Measurements from ENCODE around the gene MAU2.

MAU2 gene

DNA sequence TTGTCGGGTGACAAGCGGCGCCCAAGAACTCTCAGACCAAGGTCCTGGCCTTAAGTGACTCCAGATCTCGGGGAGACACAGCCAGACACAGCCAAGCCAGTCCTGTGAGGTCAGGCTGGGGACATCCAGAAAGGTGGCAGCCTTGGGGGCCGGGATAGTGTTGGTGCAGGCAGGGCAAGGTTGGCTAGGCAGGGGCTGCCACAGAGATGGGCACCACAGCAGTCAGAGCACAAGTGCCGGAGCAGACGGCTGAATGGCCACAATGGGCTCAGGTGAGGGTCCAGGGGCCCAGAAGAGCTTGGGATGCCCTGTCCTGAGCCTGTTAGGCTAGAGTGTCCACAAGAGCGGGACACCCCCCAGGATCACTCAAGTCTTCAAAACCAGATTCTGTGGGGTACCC is 32.2 kb downstream of the MAU2 start:
- no peak overlapping the region for H3K27ac ChIP-seq (ENCODE audit: low read depth, low read length)
- H3K36me3 ChIP-seq (ENCODE audit: insufficient read depth, low read length), result peaks cover 78% of the 10 kb centered on the region
- no peak overlapping the region for H3K9ac ChIP-seq (ENCODE audit: low read length)
- H3K4me1 ChIP-seq (ENCODE audit: insufficient read depth, low read length), result no peaks in the 10 kb centered on the region
- no peaks in the 10 kb centered on the region for H3K27me3 ChIP-seq (ENCODE audit: control insufficient read depth in 1 of 2, insufficient read depth in 2 of 2, low read length in 2 of 2)
- H3K9me3 ChIP-seq (ENCODE audit: low read length), result no peaks in the 10 kb centered on the region
- no peak overlapping the region for H3K4me3 ChIP-seq (ENCODE audit: low read depth in 1 of 2, low read length in 2 of 2)

DNA sequence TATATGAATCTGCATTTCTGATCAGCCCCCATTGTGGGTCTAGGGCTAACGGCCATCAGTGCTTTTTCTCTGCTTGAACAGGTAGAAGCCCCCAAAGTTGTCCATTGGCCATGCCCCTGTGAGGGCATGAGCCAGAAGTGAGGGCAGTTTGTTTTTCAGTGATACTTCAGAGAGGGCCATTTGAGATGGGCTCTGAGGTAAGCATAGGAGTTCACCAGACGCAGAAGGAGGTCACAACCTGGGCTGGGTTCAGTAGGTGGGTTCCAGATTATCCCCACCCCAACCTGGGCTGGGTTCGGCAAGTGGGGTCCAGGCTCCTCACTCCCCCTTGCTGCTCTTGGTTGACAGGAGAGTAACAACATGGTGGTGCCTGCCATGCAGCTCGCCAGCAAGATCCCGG is 33.4 kb downstream of the MAU2 start:
- H3K9ac ChIP-seq (ENCODE audit: low read length), result no peak overlapping the region
- peaks cover 73% of the 10 kb centered on the region for H3K36me3 ChIP-seq (ENCODE audit: insufficient read depth, low read length)
- no peaks in the 10 kb centered on the region for H3K4me1 ChIP-seq (ENCODE audit: insufficient read depth, low read length)
- H3K9me3 ChIP-seq (ENCODE audit: low read length), result no peaks in the 10 kb centered on the region
- H3K27ac ChIP-seq (ENCODE audit: low read depth, low read length), result no peak overlapping the region
- no peak overlapping the region for H3K4me3 ChIP-seq (ENCODE audit: low read depth in 1 of 2, low read length in 2 of 2)
- H3K27me3 ChIP-seq (ENCODE audit: control insufficient read depth in 1 of 2, insufficient read depth in 2 of 2, low read length in 2 of 2), result no peaks in the 10 kb centered on the region

DNA sequence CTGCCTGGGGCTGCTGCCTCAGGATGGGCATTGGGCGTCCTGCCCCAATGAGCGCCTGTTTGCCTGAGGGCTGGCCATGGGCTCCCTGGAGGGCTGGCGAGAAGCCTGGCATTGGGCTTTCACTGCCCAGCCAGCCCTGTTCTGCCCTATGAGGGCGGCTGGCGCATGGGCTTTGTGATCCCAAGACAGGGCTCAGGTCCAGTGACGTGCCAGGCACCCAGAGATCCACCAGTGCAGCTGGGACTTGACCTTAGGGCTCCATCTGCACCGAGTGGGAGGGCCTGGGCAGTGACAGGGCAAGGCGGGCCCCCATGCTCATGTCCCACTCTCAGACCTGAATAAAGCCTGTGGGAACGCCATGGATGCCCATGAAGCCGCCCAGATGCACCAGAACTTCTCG is 34.3 kb downstream of the MAU2 start:
- no peak overlapping the region for H3K4me3 ChIP-seq (ENCODE audit: low read depth in 1 of 2, low read length in 2 of 2)
- no peak overlapping the region for H3K9ac ChIP-seq (ENCODE audit: low read length)
- no peaks in the 10 kb centered on the region for H3K9me3 ChIP-seq (ENCODE audit: low read length)
- no peak overlapping the region for H3K27ac ChIP-seq (ENCODE audit: low read depth, low read length)
- H3K36me3 ChIP-seq (ENCODE audit: insufficient read depth, low read length), result peaks cover 66% of the 10 kb centered on the region
- no peaks in the 10 kb centered on the region for H3K27me3 ChIP-seq (ENCODE audit: control insufficient read depth in 1 of 2, insufficient read depth in 2 of 2, low read length in 2 of 2)
- no peaks in the 10 kb centered on the region for H3K4me1 ChIP-seq (ENCODE audit: insufficient read depth, low read length)

- no peak overlapping the region for H3K9ac ChIP-seq (ENCODE audit: low read length)
- no peak overlapping the region for H3K4me3 ChIP-seq (ENCODE audit: low read depth in 1 of 2, low read length in 2 of 2)
- no peaks in the 10 kb centered on the region for H3K27me3 ChIP-seq (ENCODE audit: control insufficient read depth in 1 of 2, insufficient read depth in 2 of 2, low read length in 2 of 2)
- H3K36me3 ChIP-seq (ENCODE audit: insufficient read depth, low read length), result peaks cover 66% of the 10 kb centered on the region
- no peaks in the 10 kb centered on the region for H3K9me3 ChIP-seq (ENCODE audit: low read length)
- no peak overlapping the region for H3K27ac ChIP-seq (ENCODE audit: low read depth, low read length)
- peaks cover under 1% of the 10 kb centered on the region for H3K4me1 ChIP-seq (ENCODE audit: insufficient read depth, low read length)
Observed at GRCh38 chr19:19355606-19356139, 35.0 kb downstream of the MAU2 start.

- Histone ChIP-seq H3K4me1 (ENCODE audit: insufficient read depth, low read length) (peaks cover 7% of the 10 kb centered on the region), H3K27me3 (ENCODE audit: control insufficient read depth in 1 of 2, insufficient read depth in 2 of 2, low read length in 2 of 2) (no peaks in the 10 kb centered on the region), H3K36me3 (ENCODE audit: insufficient read depth, low read length) (peaks cover 66% of the 10 kb centered on the region), H3K27ac (ENCODE audit: low read depth, low read length) (no peak overlapping the region), H3K9ac (ENCODE audit: low read length) (no peak overlapping the region), H3K9me3 (ENCODE audit: low read length) (no peaks in the 10 kb centered on the region), H3K4me3 (ENCODE audit: low read depth in 1 of 2, low read length in 2 of 2) (no peak overlapping the region)
Observed at GRCh38 chr19:19356500-19356899, 35.9 kb downstream of the MAU2 start.

DNA sequence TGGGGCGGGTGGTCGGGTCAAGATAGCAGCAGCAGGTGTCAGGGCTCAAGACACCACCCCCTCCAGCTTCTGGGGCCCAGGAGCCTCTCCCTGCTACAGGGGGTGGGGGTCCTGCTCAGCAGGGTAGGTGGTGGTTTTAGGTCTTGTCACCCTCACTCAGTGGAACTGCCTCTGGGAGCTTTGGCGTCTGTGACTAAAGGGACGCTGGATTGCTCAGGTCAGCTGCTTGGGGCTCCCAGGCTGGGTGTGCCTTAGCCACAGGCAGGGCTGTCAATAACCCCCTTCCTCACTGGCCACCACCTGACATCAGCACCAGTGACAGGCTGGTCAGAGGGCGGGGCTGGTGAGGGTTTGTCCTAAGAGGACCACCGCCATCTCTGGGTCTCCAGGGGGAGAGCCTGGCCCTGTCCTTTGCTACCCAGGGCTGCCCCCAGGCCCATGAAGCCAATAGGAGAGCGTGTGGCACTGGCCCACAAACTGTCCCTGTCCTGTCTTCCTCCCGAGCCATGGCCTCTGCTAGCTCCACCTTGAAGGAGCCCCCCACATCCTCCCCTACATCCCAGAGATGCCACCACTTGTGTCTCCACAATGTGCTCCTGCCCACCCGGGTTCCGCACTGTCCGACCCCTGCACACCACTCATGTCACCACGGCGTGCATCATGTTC is 36.4 kb downstream of the MAU2 start:
- no peaks in the 10 kb centered on the region for H3K9me3 ChIP-seq (ENCODE audit: low read length)
- no peak overlapping the region for H3K9ac ChIP-seq (ENCODE audit: low read length)
- no peak overlapping the region for H3K4me3 ChIP-seq (ENCODE audit: low read depth in 1 of 2, low read length in 2 of 2)
- H3K4me1 ChIP-seq (ENCODE audit: insufficient read depth, low read length), result peaks cover 7% of the 10 kb centered on the region
- H3K27me3 ChIP-seq (ENCODE audit: control insufficient read depth in 1 of 2, insufficient read depth in 2 of 2, low read length in 2 of 2), result no peaks in the 10 kb centered on the region
- H3K27ac ChIP-seq (ENCODE audit: low read depth, low read length), result no peak overlapping the region
- peaks cover 64% of the 10 kb centered on the region for H3K36me3 ChIP-seq (ENCODE audit: insufficient read depth, low read length)

- no peak overlapping the region for H3K4me3 ChIP-seq (ENCODE audit: low read depth in 1 of 2, low read length in 2 of 2)
- no peak overlapping the region for H3K27ac ChIP-seq (ENCODE audit: low read depth, low read length)
Observed at GRCh38 chr19:19361075-19361594, 40.5 kb downstream of the MAU2 start.

DNA sequence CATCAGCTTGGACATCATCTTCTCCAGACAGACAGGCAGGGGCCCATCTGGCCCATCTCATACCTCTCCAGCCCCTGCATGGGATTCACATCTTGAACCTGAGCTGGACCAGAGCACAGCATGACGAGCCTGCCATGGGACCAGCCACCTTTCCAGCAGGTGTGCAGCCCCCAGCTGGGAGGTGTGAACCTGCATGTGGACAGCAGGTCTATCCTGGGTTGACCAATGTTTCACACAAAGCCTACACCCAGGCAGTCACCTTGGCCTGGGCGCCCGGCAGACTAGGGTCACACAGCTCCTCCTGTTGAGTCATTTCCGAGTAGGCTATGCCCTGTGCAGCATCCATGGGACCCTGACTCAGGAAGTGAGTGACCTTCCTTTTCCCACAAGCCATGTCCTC is 41.4 kb downstream of the MAU2 start:
- Histone ChIP-seq H3K9me3 (ENCODE audit: low read length) (no peaks in the 10 kb centered on the region), H3K4me1 (ENCODE audit: insufficient read depth, low read length) (peaks cover 11% of the 10 kb centered on the region), H3K27ac (ENCODE audit: low read depth, low read length) (no peak overlapping the region), H3K9ac (ENCODE audit: low read length) (no peak overlapping the region), H3K27me3 (ENCODE audit: control insufficient read depth in 1 of 2, insufficient read depth in 2 of 2, low read length in 2 of 2) (no peaks in the 10 kb centered on the region), H3K36me3 (ENCODE audit: insufficient read depth, low read length) (peaks cover 13% of the 10 kb centered on the region), H3K4me3 (ENCODE audit: low read depth in 1 of 2, low read length in 2 of 2) (no peak overlapping the region)

More at GRCh38 chr19:19361075-19361594, 40.5 kb downstream of the MAU2 start:
- Histone ChIP-seq H3K9ac (ENCODE audit: low read length) (no peak overlapping the region), H3K27me3 (ENCODE audit: control insufficient read depth in 1 of 2, insufficient read depth in 2 of 2, low read length in 2 of 2) (no peaks in the 10 kb centered on the region), H3K9me3 (ENCODE audit: low read length) (no peaks in the 10 kb centered on the region), H3K4me1 (ENCODE audit: insufficient read depth, low read length) (peaks cover 11% of the 10 kb centered on the region), H3K36me3 (ENCODE audit: insufficient read depth, low read length) (peaks cover 23% of the 10 kb centered on the region)

GRCh38 chr19:19366434-19367396 is 46.1 kb downstream of the MAU2 start:
- Histone ChIP-seq H3K9ac (ENCODE audit: low read length) (no peak overlapping the region), H3K27ac (ENCODE audit: low read depth, low read length) (no peak overlapping the region), H3K4me3 (ENCODE audit: low read depth in 1 of 2, low read length in 2 of 2) (no peak overlapping the region), H3K27me3 (ENCODE audit: control insufficient read depth in 1 of 2, insufficient read depth in 2 of 2, low read length in 2 of 2) (no peaks in the 10 kb centered on the region), H3K4me1 (ENCODE audit: insufficient read depth, low read length) (peaks cover 4% of the 10 kb centered on the region), H3K9me3 (ENCODE audit: low read length) (no peaks in the 10 kb centered on the region), H3K36me3 (ENCODE audit: insufficient read depth, low read length) (no peaks in the 10 kb centered on the region)

DNA sequence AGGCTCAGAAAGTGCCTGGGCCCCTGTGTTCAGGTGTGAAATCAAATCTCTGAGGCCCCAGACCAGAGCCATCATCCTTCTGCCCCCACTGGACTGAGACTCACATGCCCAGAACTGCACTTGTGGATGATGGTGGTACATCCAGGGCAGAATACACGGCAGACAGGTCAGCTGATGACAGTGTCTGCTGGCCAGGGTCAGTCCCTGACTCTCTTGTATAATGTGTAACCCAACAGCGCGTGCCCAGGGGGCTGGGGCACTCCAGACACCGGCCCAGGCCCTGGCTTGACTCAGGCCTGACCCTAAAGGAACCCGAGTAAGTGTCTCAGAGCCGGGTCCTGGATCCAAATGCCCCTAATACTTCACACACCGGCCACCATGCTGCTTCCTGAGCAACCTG is 47.5 kb downstream of the MAU2 start:
- H3K27ac ChIP-seq (ENCODE audit: low read depth, low read length), result no peak overlapping the region
- no peak overlapping the region for H3K4me3 ChIP-seq (ENCODE audit: low read depth in 1 of 2, low read length in 2 of 2)
- no peaks in the 10 kb centered on the region for H3K9me3 ChIP-seq (ENCODE audit: low read length)
- H3K4me1 ChIP-seq (ENCODE audit: insufficient read depth, low read length), result peaks cover 4% of the 10 kb centered on the region
- H3K9ac ChIP-seq (ENCODE audit: low read length), result no peak overlapping the region
- H3K27me3 ChIP-seq (ENCODE audit: control insufficient read depth in 1 of 2, insufficient read depth in 2 of 2, low read length in 2 of 2), result no peaks in the 10 kb centered on the region
- H3K36me3 ChIP-seq (ENCODE audit: insufficient read depth, low read length), result no peaks in the 10 kb centered on the region

- no peaks in the 10 kb centered on the region for H3K9me3 ChIP-seq (ENCODE audit: low read length)
- H3K27me3 ChIP-seq (ENCODE audit: control insufficient read depth in 1 of 2, insufficient read depth in 2 of 2, low read length in 2 of 2), result no peaks in the 10 kb centered on the region
- H3K4me3 ChIP-seq (ENCODE audit: low read depth in 1 of 2, low read length in 2 of 2), result no peak overlapping the region
- H3K36me3 ChIP-seq (ENCODE audit: insufficient read depth, low read length), result no peaks in the 10 kb centered on the region
- no peaks in the 10 kb centered on the region for H3K4me1 ChIP-seq (ENCODE audit: insufficient read depth, low read length)
- no peak overlapping the region for H3K27ac ChIP-seq (ENCODE audit: low read depth, low read length)
- no peak overlapping the region for H3K9ac ChIP-seq (ENCODE audit: low read length)
Observed at GRCh38 chr19:19371059-19371458, 50.4 kb downstream of the MAU2 start.

Measured in muscle layer of colon (tissue), 2 donors.